HG02943 (cell line): ENCODE data around the gene SLC29A1.

Experiments used
- ATAC-seq: cut with Tn5 transposase; IDR thresholded peaks from one replicate; pipeline ENCODE4 v1.9.1; 2021; ENCODE audit warnings: mild to moderate bottlenecking, low read depth, moderate library complexity; ENCODE audit not compliant: unreplicated experiment

SLC29A1 gene

GRCh38 chr6:44234101-44235025, 11.0 kb downstream of the SLC29A1 start:
- ATAC-seq, result no peak

- ATAC-seq, result no peak
Measured at GRCh38 chr6:44235269-44235668, 11.9 kb downstream of the SLC29A1 start.

- no peak for ATAC-seq
Measured at GRCh38 chr6:44235891-44236516, 12.6 kb downstream of the SLC29A1 start.

- peak; percentile 49 for ATAC-seq
Measured at GRCh38 chr6:44237021-44237812, 13.8 kb downstream of the SLC29A1 start.

GRCh38 chr6:44237813-44238433, 14.5 kb downstream of the SLC29A1 start:
- ATAC-seq, result peak; percentile 66

GRCh38 chr6:44238687-44239350, 15.4 kb downstream of the SLC29A1 start:
- no peak for ATAC-seq

- no peak for ATAC-seq
Measured at GRCh38 chr6:44243345-44243744, 19.9 kb downstream of the SLC29A1 start.

GRCh38 chr6:44245391-44245911, 22.1 kb downstream of the SLC29A1 start:
- no peak for ATAC-seq

- peak; percentile 49 for ATAC-seq
Measured at GRCh38 chr6:44245912-44246662, 22.7 kb downstream of the SLC29A1 start.

- peak; percentile 64 for ATAC-seq
Measured at GRCh38 chr6:44246663-44247337, 23.4 kb downstream of the SLC29A1 start, which contains the start of gene HSP90AB1. HSP90AB1 (plus strand) TSS chr6:44247101; CDS start chr6:44248630, 1,529 bp downstream.

GRCh38 chr6:44247338-44248302, 24.2 kb downstream of the SLC29A1 start:
- peak; percentile 31 for ATAC-seq

- no peak for ATAC-seq
Measured at GRCh38 chr6:44248579-44248978, 25.2 kb downstream of the SLC29A1 start.

- no peak for ATAC-seq
Measured at GRCh38 chr6:44249082-44249748, 25.8 kb downstream of the SLC29A1 start.

GRCh38 chr6:44250067-44250717, 26.8 kb downstream of the SLC29A1 start:
- ATAC-seq, result no peak

GRCh38 chr6:44250718-44251123, 27.3 kb downstream of the SLC29A1 start:
- ATAC-seq, result no peak
